Measurements from ENCODE around the gene BBS9. TPM values are rescaled to one million over a fixed set of nuclear protein-coding genes. Genes with fewer than 3 reads are reported as not detected.

Gene BBS9
- total and polyA plus RNA-seq, 5 donors = 4.5 to 18.1 (median 13.6) TPM

GRCh38 chr7:33356336-33356735 is 227.0 kb downstream of the BBS9 start:
- H3K4me3 ChIP-seq (ENCODE audit: low read length) = no peak overlapping the region
- H3K27me3 ChIP-seq (ENCODE audit: control insufficient read depth, insufficient read depth) = no peaks in the 10 kb centered on the region
- no peaks in the 10 kb centered on the region for H3K9me3 ChIP-seq (ENCODE audit: control insufficient read depth, low read length)
- intact Hi-C loops (cut with DNase I) = no loop called here
- no peak overlapping the region for H3K27ac ChIP-seq (ENCODE audit: low read length)
- DNase-seq (no peak), ATAC-seq (no peak)
- over 99% methylated on average over 2 of the region's 2 CpGs for WGBS
- H3K4me1 ChIP-seq (ENCODE audit: control insufficient read depth, insufficient read depth, low read length) = no peaks in the 10 kb centered on the region

DNA sequence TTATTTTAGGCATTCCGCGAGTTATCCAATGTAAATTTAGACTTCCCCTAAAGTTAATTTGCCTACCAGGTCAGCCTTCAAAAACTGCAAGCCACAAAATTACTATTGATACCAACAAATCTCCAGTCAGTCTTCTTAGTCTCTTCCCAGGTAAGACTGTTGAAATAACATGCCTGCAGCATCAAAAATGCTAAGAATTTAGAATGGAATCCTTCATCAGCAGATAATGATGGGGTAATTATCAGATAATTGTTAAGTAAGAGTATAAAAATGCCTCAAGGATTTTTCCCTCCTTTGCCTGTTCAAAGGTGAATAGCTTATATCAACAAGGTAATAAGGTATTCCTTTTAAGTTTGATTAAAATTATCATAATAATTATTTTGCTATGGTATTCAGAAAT is 228.5 kb downstream of the BBS9 start:
- 92% methylated on average over 2 of the region's 2 CpGs for WGBS
- intact Hi-C loops (cut with DNase I) = no loop called here

GRCh38 chr7:33369888-33370287 is 240.5 kb downstream of the BBS9 start:
- no peaks in the 10 kb centered on the region for H3K27me3 ChIP-seq (ENCODE audit: control insufficient read depth, insufficient read depth)
- no peaks in the 10 kb centered on the region for H3K9me3 ChIP-seq (ENCODE audit: control insufficient read depth, low read length)
- intact Hi-C loops (cut with DNase I) = no loop called here
- WGBS = over 99% methylated on average over 3 of the region's 3 CpGs
- no peak overlapping the region for H3K4me3 ChIP-seq (ENCODE audit: low read length)
- no peak overlapping the region for H3K27ac ChIP-seq (ENCODE audit: low read length)
- ATAC-seq (no peak), DNase-seq (no peak)
- no peaks in the 10 kb centered on the region for H3K4me1 ChIP-seq (ENCODE audit: control insufficient read depth, insufficient read depth, low read length)

More for the DNA sequence above, 228.5 kb downstream of the BBS9 start:
- Histone ChIP-seq H3K9me3 (ENCODE audit: control insufficient read depth, low read length) (no peaks in the 10 kb centered on the region), H3K27ac (ENCODE audit: low read length) (no peak overlapping the region), H3K27me3 (ENCODE audit: control insufficient read depth, insufficient read depth) (no peaks in the 10 kb centered on the region), H3K4me3 (ENCODE audit: low read length) (no peak overlapping the region), H3K4me1 (ENCODE audit: control insufficient read depth, insufficient read depth, low read length) (no peaks in the 10 kb centered on the region)
- DNase-seq (no peak), ATAC-seq (no peak)

- no peaks in the 10 kb centered on the region for H3K4me1 ChIP-seq (ENCODE audit: control insufficient read depth, insufficient read depth, low read length)
- ATAC-seq (no peak), DNase-seq (no peak)
- no peaks in the 10 kb centered on the region for H3K9me3 ChIP-seq (ENCODE audit: control insufficient read depth, low read length)
- no peak overlapping the region for H3K4me3 ChIP-seq (ENCODE audit: low read length)
- H3K27ac ChIP-seq (ENCODE audit: low read length) = no peak overlapping the region
- H3K27me3 ChIP-seq (ENCODE audit: control insufficient read depth, insufficient read depth) = no peaks in the 10 kb centered on the region
- intact Hi-C loops (cut with DNase I) = no loop called here
- 86% methylated on average over 3 of the region's 3 CpGs for WGBS
Measured at GRCh38 chr7:33373195-33373594, 243.8 kb downstream of the BBS9 start.

- H3K27ac ChIP-seq (ENCODE audit: low read length) = no peak overlapping the region
- H3K4me3 ChIP-seq (ENCODE audit: low read length) = no peak overlapping the region
- intact Hi-C loops (cut with DNase I) = no loop called here
- WGBS = 95% methylated on average over 4 of the region's 4 CpGs
- ATAC-seq (no peak), DNase-seq (no peak)
- no peaks in the 10 kb centered on the region for H3K9me3 ChIP-seq (ENCODE audit: control insufficient read depth, low read length)
- H3K27me3 ChIP-seq (ENCODE audit: control insufficient read depth, insufficient read depth) = no peaks in the 10 kb centered on the region
- no peaks in the 10 kb centered on the region for H3K4me1 ChIP-seq (ENCODE audit: control insufficient read depth, insufficient read depth, low read length)
Measured at GRCh38 chr7:33379891-33380525, 250.6 kb downstream of the BBS9 start.

- DNase-seq (no peak), ATAC-seq (no peak)
- WGBS = 90% methylated on average over 3 of the region's 3 CpGs
- Histone ChIP-seq H3K9me3 (ENCODE audit: control insufficient read depth, low read length) (no peaks in the 10 kb centered on the region), H3K4me1 (ENCODE audit: control insufficient read depth, insufficient read depth, low read length) (no peaks in the 10 kb centered on the region), H3K4me3 (ENCODE audit: low read length) (no peak overlapping the region), H3K27me3 (ENCODE audit: control insufficient read depth, insufficient read depth) (no peaks in the 10 kb centered on the region), H3K27ac (ENCODE audit: low read length) (no peak overlapping the region)
- intact Hi-C loops (cut with DNase I) = no loop called here
Measured at GRCh38 chr7:33388332-33388731, 259.0 kb downstream of the BBS9 start.

DNA sequence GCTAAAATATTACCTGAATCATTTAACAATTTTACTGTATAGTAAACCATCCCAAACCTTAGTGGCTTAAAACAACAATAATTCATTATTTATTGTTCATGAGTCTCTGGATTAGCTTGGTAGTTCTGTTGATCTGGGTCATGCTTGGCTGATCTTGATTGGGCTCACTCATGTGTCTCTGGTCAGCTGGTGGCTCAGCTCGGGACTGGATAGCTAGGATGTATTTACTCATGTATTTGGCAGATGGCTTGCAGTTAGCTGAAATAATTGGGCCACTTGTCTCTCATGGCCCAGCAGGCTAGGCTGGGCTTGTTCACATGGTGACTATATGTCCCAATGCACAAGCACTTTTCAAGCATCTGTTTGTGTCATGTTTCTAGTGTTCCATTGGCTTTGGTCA is 262.8 kb downstream of the BBS9 start:
- Histone ChIP-seq H3K27me3 (ENCODE audit: control insufficient read depth, insufficient read depth) (no peaks in the 10 kb centered on the region), H3K4me1 (ENCODE audit: control insufficient read depth, insufficient read depth, low read length) (no peaks in the 10 kb centered on the region), H3K9me3 (ENCODE audit: control insufficient read depth, low read length) (no peaks in the 10 kb centered on the region), H3K27ac (ENCODE audit: low read length) (no peak overlapping the region), H3K4me3 (ENCODE audit: low read length) (no peak overlapping the region)
- intact Hi-C loops (cut with DNase I) = no loop called here
- WGBS = 90% methylated on average over 1 of the region's 1 CpG
- no peak for DNase-seq
- no peak for ATAC-seq

GRCh38 chr7:33393770-33394169 is 264.4 kb downstream of the BBS9 start:
- no peaks in the 10 kb centered on the region for H3K27me3 ChIP-seq (ENCODE audit: control insufficient read depth, insufficient read depth)
- ATAC-seq (no peak), DNase-seq (no peak)
- no peaks in the 10 kb centered on the region for H3K4me1 ChIP-seq (ENCODE audit: control insufficient read depth, insufficient read depth, low read length)
- H3K27ac ChIP-seq (ENCODE audit: low read length) = no peak overlapping the region
- no peaks in the 10 kb centered on the region for H3K9me3 ChIP-seq (ENCODE audit: control insufficient read depth, low read length)
- H3K4me3 ChIP-seq (ENCODE audit: low read length) = no peak overlapping the region
- intact Hi-C loops (cut with DNase I) = no loop called here

DNA sequence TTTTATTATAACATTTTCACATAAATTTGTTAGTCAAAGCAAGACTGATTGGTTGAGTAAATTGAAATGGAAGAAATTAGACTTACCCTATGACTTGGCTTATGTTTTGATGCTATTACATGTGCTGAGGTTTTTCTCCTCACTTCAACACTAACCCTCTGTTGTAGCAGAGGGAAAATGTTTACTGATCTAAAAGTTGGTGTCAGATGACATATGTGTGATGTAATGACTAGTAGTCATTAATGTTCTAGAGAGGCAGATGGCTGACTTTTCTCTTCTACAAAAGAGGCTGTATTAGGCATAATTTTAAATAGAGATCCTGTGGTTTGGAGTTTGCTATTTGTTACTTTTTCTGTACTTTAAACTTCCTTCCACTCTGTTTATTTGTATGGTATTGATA is 266.0 kb downstream of the BBS9 start:
- no peaks in the 10 kb centered on the region for H3K27me3 ChIP-seq (ENCODE audit: control insufficient read depth, insufficient read depth)
- no peaks in the 10 kb centered on the region for H3K9me3 ChIP-seq (ENCODE audit: control insufficient read depth, low read length)
- H3K4me1 ChIP-seq (ENCODE audit: control insufficient read depth, insufficient read depth, low read length) = no peaks in the 10 kb centered on the region
- H3K4me3 ChIP-seq (ENCODE audit: low read length) = no peak overlapping the region
- intact Hi-C loops (cut with DNase I) = no loop called here
- no peak for DNase-seq
- no peak for ATAC-seq
- H3K27ac ChIP-seq (ENCODE audit: low read length) = no peak overlapping the region

DNA sequence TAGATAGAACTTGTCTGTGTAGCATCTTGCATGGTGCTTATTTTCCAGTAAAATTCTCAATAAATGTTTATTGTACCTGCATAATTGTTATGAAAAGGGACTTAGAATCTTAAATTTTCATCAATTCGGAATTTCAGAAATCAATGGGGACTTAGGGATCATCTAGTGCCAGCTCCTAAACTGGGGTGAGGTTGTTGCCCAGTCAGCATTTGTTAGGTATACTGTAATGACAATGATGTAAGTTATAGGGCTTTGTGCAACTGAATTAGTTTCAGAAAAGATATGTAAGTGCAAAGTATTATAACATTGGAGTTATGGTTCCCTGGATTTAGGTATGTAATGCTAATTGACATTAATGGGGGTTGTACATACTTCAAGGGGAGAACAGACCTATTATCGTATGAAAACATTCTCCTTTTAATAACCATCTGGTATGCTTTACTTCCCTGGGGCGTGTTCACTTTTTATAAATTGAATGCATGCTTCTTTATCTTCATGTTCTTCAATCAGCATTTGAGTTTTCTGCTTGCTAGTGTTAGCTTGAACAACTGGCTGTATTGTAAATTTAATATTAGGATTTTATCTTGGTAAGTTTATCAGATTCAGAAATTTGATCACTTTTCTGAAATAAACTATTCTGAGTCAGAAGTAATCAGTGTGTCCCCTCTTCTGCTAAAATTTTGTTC is 270.3 kb downstream of the BBS9 start:
- H3K4me3 ChIP-seq (ENCODE audit: low read length) = no peak overlapping the region
- no peaks in the 10 kb centered on the region for H3K9me3 ChIP-seq (ENCODE audit: control insufficient read depth, low read length)
- intact Hi-C loops (cut with DNase I) = no loop called here
- H3K4me1 ChIP-seq (ENCODE audit: control insufficient read depth, insufficient read depth, low read length) = no peaks in the 10 kb centered on the region
- DNase-seq (no peak), ATAC-seq (no peak)
- H3K27ac ChIP-seq (ENCODE audit: low read length) = no peak overlapping the region
- no peaks in the 10 kb centered on the region for H3K27me3 ChIP-seq (ENCODE audit: control insufficient read depth, insufficient read depth)
- WGBS = 78% methylated on average over 3 of the region's 3 CpGs

GRCh38 chr7:33400214-33400538 is 270.8 kb downstream of the BBS9 start:
- DNase-seq (no peak), ATAC-seq (no peak)
- 47% methylated on average over 1 of the region's 1 CpG for WGBS
- Histone ChIP-seq H3K4me3 (ENCODE audit: low read length) (no peak overlapping the region), H3K4me1 (ENCODE audit: control insufficient read depth, insufficient read depth, low read length) (no peaks in the 10 kb centered on the region), H3K27me3 (ENCODE audit: control insufficient read depth, insufficient read depth) (no peaks in the 10 kb centered on the region), H3K9me3 (ENCODE audit: control insufficient read depth, low read length) (no peaks in the 10 kb centered on the region), H3K27ac (ENCODE audit: low read length) (no peak overlapping the region)
- intact Hi-C loops (cut with DNase I) = no loop called here

GRCh38 chr7:33410266-33410665 is 280.9 kb downstream of the BBS9 start:
- Histone ChIP-seq H3K4me3 (ENCODE audit: low read length) (no peak overlapping the region), H3K4me1 (ENCODE audit: control insufficient read depth, insufficient read depth, low read length) (no peaks in the 10 kb centered on the region), H3K27me3 (ENCODE audit: control insufficient read depth, insufficient read depth) (no peaks in the 10 kb centered on the region), H3K9me3 (ENCODE audit: control insufficient read depth, low read length) (no peaks in the 10 kb centered on the region), H3K27ac (ENCODE audit: low read length) (no peak overlapping the region)
- ATAC-seq = no peak
- DNase-seq = no peak
- intact Hi-C loops (cut with DNase I) = no loop called here
- WGBS = 82% methylated on average over 1 of the region's 1 CpG

Data from right cardiac atrium (tissue), 5 donors.